GM23338 (cell line): Measurements from ENCODE around the gene FFAR3. TPM values are rescaled to one million over a fixed set of nuclear protein-coding genes. Genes with fewer than 3 reads are reported as not detected.

Experiments
- CREB1 ChIP-seq: fragments of 250-450 bp; sonication (Bioruptor Pico); IDR thresholded peaks from 2 replicates; pipeline ENCODE4 v1.5.0; 2020; ENCODE audit warnings: low read depth, mild to moderate bottlenecking, moderate library complexity
- EZH2 ChIP-seq: fragments of 200-600 bp; sonication (generic); IDR thresholded peaks from one replicate; pipeline ENCODE4 v1.8.0; 2017; ENCODE audit warnings: antibody characterized with exemption, mild to moderate bottlenecking, low read depth; ENCODE audit not compliant: unreplicated experiment
- EZH2phosphoT487 ChIP-seq: fragments of 200-600 bp; sonication (generic); IDR thresholded peaks from one replicate; pipeline ENCODE4 v1.8.1; 2018; ENCODE audit warnings: antibody characterized with exemption; ENCODE audit not compliant: unreplicated experiment
- NANOG ChIP-seq: IDR thresholded peaks from 2 replicates; pipeline ENCODE4 v1.6.1; 2016; ENCODE audit warnings: antibody characterized with exemption, borderline replicate concordance
- REST ChIP-seq: IDR thresholded peaks from one replicate; pipeline ENCODE4 v1.6.1; 2018; ENCODE audit warnings: antibody characterized with exemption; ENCODE audit not compliant: unreplicated experiment
- ZNF462 ChIP-seq: fragments of 250-450 bp; sonication (Bioruptor Pico); IDR thresholded peaks from 2 replicates; pipeline ENCODE4 v1.5.0; 2020; ENCODE audit warnings: mild to moderate bottlenecking, moderate library complexity
- polyA plus RNA-seq: library from polyadenylated mRNA; unstranded; fragments of >200 nt; fragmentation: Nextera tagmentation; extraction: Ambion mirVana; gene quantifications from 2 replicates; pipeline ENCODE4 v1.2.1, GENCODE V29; 2016
- total RNA-seq: library from RNA; depleted of rRNA; stranded (reverse); fragments of >200 nt; shearing (Covaris generic); gene quantifications from 2 replicates; pipeline ENCODE4 v1.2.3, GENCODE V29; 2014

FFAR3 gene
- total and polyA plus RNA-seq, 2 experiments from 2014 or later, result 0.35 TPM; not detected in 1

GRCh38 chr19:35341565-35342225 is 16.6 kb upstream of the FFAR3 start (continued):
- no peak for TF ChIP-seq ZNF462 (CRISPR knock-in tag)
- no peak for TF ChIP-seq EZH2phosphoT487
- no peak for TF ChIP-seq CREB1 (CRISPR knock-in tag)
- TF ChIP-seq REST, result no peak
- TF ChIP-seq NANOG, result no peak
- TF ChIP-seq EZH2, result no peak
